HK-2 (cell line): ENCODE results near the gene SLC25A38.
"Not testable (repeated sequence)": the region's sequence is repeated elsewhere in the genome, so short reads cannot be mapped to it uniquely, and the experiment has no call there.

Source experiments
- DNase-seq: peaks from one replicate; pipeline ENCODE4 v3.0.0-alpha.2; 2018; ENCODE audit not compliant: unreplicated experiment

Gene SLC25A38

GRCh38 chr3:39383045-39383880 lies at the start of gene SLC25A38:
Gene SLC25A38, plus strand, starts transcription at chr3:39383370. Its CDS starts 355 bp downstream, at chr3:39383725.
- peak; percentile 74 for DNase-seq

- DNase-seq, result no peak
Measured at GRCh38 chr3:39333607-39334006, 49.6 kb upstream of the SLC25A38 start.

GRCh38 chr3:39334205-39334604 lies 49.0 kb upstream of the SLC25A38 start:
- DNase-seq, result no peak

- DNase-seq, result no peak
Measured at GRCh38 chr3:39338201-39338600, 45.0 kb upstream of the SLC25A38 start.

- no peak for DNase-seq
Measured at GRCh38 chr3:39339086-39339485, 44.1 kb upstream of the SLC25A38 start.

GRCh38 chr3:39343076-39343717 lies 40.0 kb upstream of the SLC25A38 start:
- DNase-seq, result no peak

- DNase-seq, result no peak
Measured at GRCh38 chr3:39343760-39344159, 39.4 kb upstream of the SLC25A38 start.

- DNase-seq, result no peak
Measured at GRCh38 chr3:39344746-39345344, 38.3 kb upstream of the SLC25A38 start.

GRCh38 chr3:39346785-39347585 lies 36.2 kb upstream of the SLC25A38 start:
- no peak for DNase-seq

GRCh38 chr3:39347586-39347876 lies 35.6 kb upstream of the SLC25A38 start:
- no peak for DNase-seq

- DNase-seq, result no peak
Measured at GRCh38 chr3:39349080-39349479, 34.1 kb upstream of the SLC25A38 start.

GRCh38 chr3:39350714-39351113 lies 32.5 kb upstream of the SLC25A38 start:
- no peak for DNase-seq

- not testable (repeated sequence) for DNase-seq
Measured at GRCh38 chr3:39351134-39351533, 32.0 kb upstream of the SLC25A38 start.

GRCh38 chr3:39353168-39353927 lies 29.8 kb upstream of the SLC25A38 start:
- not testable (repeated sequence) for DNase-seq

- DNase-seq, result no peak
Measured at GRCh38 chr3:39358333-39358732, 24.8 kb upstream of the SLC25A38 start.

GRCh38 chr3:39361252-39361927 lies 21.8 kb upstream of the SLC25A38 start:
- no peak for DNase-seq

GRCh38 chr3:39362192-39362591 lies 21.0 kb upstream of the SLC25A38 start:
- DNase-seq, result no peak

GRCh38 chr3:39362812-39363211 lies 20.4 kb upstream of the SLC25A38 start:
- DNase-seq, result no peak

- not testable (repeated sequence) for DNase-seq
Measured at GRCh38 chr3:39370450-39370849, 12.7 kb upstream of the SLC25A38 start.

GRCh38 chr3:39372833-39373232 lies 10.3 kb upstream of the SLC25A38 start:
- DNase-seq, result no peak
